ENCODE data around the gene PNPLA8.
A peak's percentile ranks its signal among the peaks of the same experiment; 100 is the strongest.

Gene PNPLA8

GRCh38 chr7:108525985-108526767 lies at the start of gene PNPLA8:
Gene PNPLA8 (minus strand): TSS chr7:108526135. CDS start chr7:108515491, 10,644 bp downstream.
- Histone ChIP-seq H3K27ac (ENCODE audit: low read length) (peak within 1 kb of the TSS; percentile 98), H3K9me3 (ENCODE audit: control insufficient read depth in 2 of 2, low read length in 2 of 2) (no peaks in the 10 kb centered on the region), H3K27me3 (ENCODE audit: control insufficient read depth in 1 of 2, insufficient read depth in 2 of 2, low read length in 2 of 2) (no peaks in the 10 kb centered on the region), H3K4me3 (ENCODE audit: low read length in 2 of 2) (peak within 1 kb of the TSS; percentile 84 to 90), H3K9ac (ENCODE audit: low read length in 2 of 2) (peak within 1 kb of the TSS; percentile 96 to 97), H3K4me1 (ENCODE audit: control insufficient read depth, insufficient read depth, low read length) (peaks cover 11% of the 10 kb centered on the region), H3K36me3 (ENCODE audit: control insufficient read depth in 2 of 2, insufficient read depth in 2 of 2, low read length in 2 of 2) (no peaks in the 10 kb centered on the region)

GRCh38 chr7:108575156-108575555 lies 49.2 kb upstream of the PNPLA8 start:
- no peak overlapping the region for H3K27ac ChIP-seq (ENCODE audit: low read length)
- H3K36me3 ChIP-seq (ENCODE audit: control insufficient read depth in 2 of 2, insufficient read depth in 2 of 2, low read length in 2 of 2), result peaks cover 6 to 17% of the 10 kb centered on the region in 2 donors
- H3K9ac ChIP-seq (ENCODE audit: low read length in 2 of 2), result no peak overlapping the region
- H3K9me3 ChIP-seq (ENCODE audit: control insufficient read depth in 2 of 2, low read length in 2 of 2), result no peaks in the 10 kb centered on the region
- no peak overlapping the region for H3K4me3 ChIP-seq (ENCODE audit: low read length in 2 of 2)
- H3K27me3 ChIP-seq (ENCODE audit: control insufficient read depth in 1 of 2, insufficient read depth in 2 of 2, low read length in 2 of 2), result no peaks in the 10 kb centered on the region
- peaks cover 5% of the 10 kb centered on the region for H3K4me1 ChIP-seq (ENCODE audit: control insufficient read depth, insufficient read depth, low read length)

GRCh38 chr7:108572480-108572879 lies 46.5 kb upstream of the PNPLA8 start:
- H3K27me3 ChIP-seq (ENCODE audit: control insufficient read depth in 1 of 2, insufficient read depth in 2 of 2, low read length in 2 of 2), result no peaks in the 10 kb centered on the region
- peaks cover 5% of the 10 kb centered on the region for H3K4me1 ChIP-seq (ENCODE audit: control insufficient read depth, insufficient read depth, low read length)
- H3K36me3 ChIP-seq (ENCODE audit: control insufficient read depth in 2 of 2, insufficient read depth in 2 of 2, low read length in 2 of 2), result peaks cover 2 to 10% of the 10 kb centered on the region in 2 donors
- H3K4me3 ChIP-seq (ENCODE audit: low read length in 2 of 2), result no peak overlapping the region
- no peaks in the 10 kb centered on the region for H3K9me3 ChIP-seq (ENCODE audit: control insufficient read depth in 2 of 2, low read length in 2 of 2)
- H3K9ac ChIP-seq (ENCODE audit: low read length in 2 of 2), result no peak overlapping the region
- H3K27ac ChIP-seq (ENCODE audit: low read length), result no peak overlapping the region

GRCh38 chr7:108570146-108570755 lies 44.3 kb upstream of the PNPLA8 start:
- Histone ChIP-seq H3K4me3 (ENCODE audit: low read length in 2 of 2) (peak overlapping the region; percentile 78 to 90), H3K9me3 (ENCODE audit: control insufficient read depth in 2 of 2, low read length in 2 of 2) (no peaks in the 10 kb centered on the region), H3K9ac (ENCODE audit: low read length in 2 of 2) (peak overlapping the region; percentile 91 to 95), H3K27me3 (ENCODE audit: control insufficient read depth in 1 of 2, insufficient read depth in 2 of 2, low read length in 2 of 2) (no peaks in the 10 kb centered on the region), H3K36me3 (ENCODE audit: control insufficient read depth in 2 of 2, insufficient read depth in 2 of 2, low read length in 2 of 2) (peaks cover 2 to 4% of the 10 kb centered on the region in 2 donors), H3K27ac (ENCODE audit: low read length) (peak overlapping the region; percentile 96), H3K4me1 (ENCODE audit: control insufficient read depth, insufficient read depth, low read length) (peaks cover 5% of the 10 kb centered on the region)

GRCh38 chr7:108569381-108570145 lies 43.6 kb upstream of the PNPLA8 start, which contains the start of the genes DNAJB9 and THAP5:
Gene DNAJB9 (plus strand): TSS chr7:108569874. CDS start chr7:108571727, 1,853 bp downstream.
Gene THAP5 (minus strand): TSS chr7:108569706. CDS start chr7:108569569, 137 bp downstream.
- no peaks in the 10 kb centered on the region for H3K27me3 ChIP-seq (ENCODE audit: control insufficient read depth in 1 of 2, insufficient read depth in 2 of 2, low read length in 2 of 2)
- peak within 1 kb of the TSS; percentile 95 to 97 for H3K9ac ChIP-seq (ENCODE audit: low read length in 2 of 2)
- H3K36me3 ChIP-seq (ENCODE audit: control insufficient read depth in 2 of 2, insufficient read depth in 2 of 2, low read length in 2 of 2), result no peaks in the 10 kb centered on the region
- peaks cover 5% of the 10 kb centered on the region for H3K4me1 ChIP-seq (ENCODE audit: control insufficient read depth, insufficient read depth, low read length)
- peak within 1 kb of the TSS; percentile 96 for H3K27ac ChIP-seq (ENCODE audit: low read length)
- peak within 1 kb of the TSS; percentile 88 to 90 for H3K4me3 ChIP-seq (ENCODE audit: low read length in 2 of 2)
- H3K9me3 ChIP-seq (ENCODE audit: control insufficient read depth in 2 of 2, low read length in 2 of 2), result no peaks in the 10 kb centered on the region

- Histone ChIP-seq H3K9ac (ENCODE audit: low read length in 2 of 2) (peak overlapping the region; percentile 95 to 97), H3K4me1 (ENCODE audit: control insufficient read depth, insufficient read depth, low read length) (peaks cover 5% of the 10 kb centered on the region), H3K9me3 (ENCODE audit: control insufficient read depth in 2 of 2, low read length in 2 of 2) (no peaks in the 10 kb centered on the region), H3K27ac (ENCODE audit: low read length) (peak overlapping the region; percentile 96), H3K27me3 (ENCODE audit: control insufficient read depth in 1 of 2, insufficient read depth in 2 of 2, low read length in 2 of 2) (no peaks in the 10 kb centered on the region), H3K4me3 (ENCODE audit: low read length in 2 of 2) (peak overlapping the region; percentile 88 to 90), H3K36me3 (ENCODE audit: control insufficient read depth in 2 of 2, insufficient read depth in 2 of 2, low read length in 2 of 2) (no peaks in the 10 kb centered on the region)
These were observed 43.0 kb upstream of the PNPLA8 start for GRCh38 chr7:108568801-108569380.

GRCh38 chr7:108565987-108566386 lies 40.1 kb upstream of the PNPLA8 start:
- H3K27ac ChIP-seq (ENCODE audit: low read length), result no peak overlapping the region
- H3K27me3 ChIP-seq (ENCODE audit: control insufficient read depth in 1 of 2, insufficient read depth in 2 of 2, low read length in 2 of 2), result no peaks in the 10 kb centered on the region
- peaks cover 0 to 2% of the 10 kb centered on the region in 2 donors for H3K36me3 ChIP-seq (ENCODE audit: control insufficient read depth in 2 of 2, insufficient read depth in 2 of 2, low read length in 2 of 2)
- no peak overlapping the region for H3K9ac ChIP-seq (ENCODE audit: low read length in 2 of 2)
- H3K9me3 ChIP-seq (ENCODE audit: control insufficient read depth in 2 of 2, low read length in 2 of 2), result no peaks in the 10 kb centered on the region
- no peaks in the 10 kb centered on the region for H3K4me1 ChIP-seq (ENCODE audit: control insufficient read depth, insufficient read depth, low read length)
- H3K4me3 ChIP-seq (ENCODE audit: low read length in 2 of 2), result no peak overlapping the region

- H3K27ac ChIP-seq (ENCODE audit: low read length), result no peak overlapping the region
- H3K4me1 ChIP-seq (ENCODE audit: control insufficient read depth, insufficient read depth, low read length), result no peaks in the 10 kb centered on the region
- H3K4me3 ChIP-seq (ENCODE audit: low read length in 2 of 2), result no peak overlapping the region
- H3K9ac ChIP-seq (ENCODE audit: low read length in 2 of 2), result no peak overlapping the region
- peaks cover 0 to 2% of the 10 kb centered on the region in 2 donors for H3K36me3 ChIP-seq (ENCODE audit: control insufficient read depth in 2 of 2, insufficient read depth in 2 of 2, low read length in 2 of 2)
- H3K9me3 ChIP-seq (ENCODE audit: control insufficient read depth in 2 of 2, low read length in 2 of 2), result peaks cover 3 to 9% of the 10 kb centered on the region in 2 donors
- H3K27me3 ChIP-seq (ENCODE audit: control insufficient read depth in 1 of 2, insufficient read depth in 2 of 2, low read length in 2 of 2), result no peaks in the 10 kb centered on the region
These were observed 35.2 kb upstream of the PNPLA8 start for GRCh38 chr7:108561047-108561619.

- no peak overlapping the region for H3K9ac ChIP-seq (ENCODE audit: low read length in 2 of 2)
- H3K36me3 ChIP-seq (ENCODE audit: control insufficient read depth in 2 of 2, insufficient read depth in 2 of 2, low read length in 2 of 2), result peaks cover 0 to 2% of the 10 kb centered on the region in 2 donors
- H3K4me1 ChIP-seq (ENCODE audit: control insufficient read depth, insufficient read depth, low read length), result no peaks in the 10 kb centered on the region
- no peak overlapping the region for H3K27ac ChIP-seq (ENCODE audit: low read length)
- H3K27me3 ChIP-seq (ENCODE audit: control insufficient read depth in 1 of 2, insufficient read depth in 2 of 2, low read length in 2 of 2), result no peaks in the 10 kb centered on the region
- H3K9me3 ChIP-seq (ENCODE audit: control insufficient read depth in 2 of 2, low read length in 2 of 2), result peaks cover 3 to 9% of the 10 kb centered on the region in 2 donors
- H3K4me3 ChIP-seq (ENCODE audit: low read length in 2 of 2), result no peak overlapping the region
These were observed 33.3 kb upstream of the PNPLA8 start for GRCh38 chr7:108559253-108559652.

- H3K4me3 ChIP-seq (ENCODE audit: low read length in 2 of 2), result no peak overlapping the region
- no peak overlapping the region for H3K9ac ChIP-seq (ENCODE audit: low read length in 2 of 2)
- no peaks in the 10 kb centered on the region for H3K27me3 ChIP-seq (ENCODE audit: control insufficient read depth in 1 of 2, insufficient read depth in 2 of 2, low read length in 2 of 2)
- H3K36me3 ChIP-seq (ENCODE audit: control insufficient read depth in 2 of 2, insufficient read depth in 2 of 2, low read length in 2 of 2), result peaks cover 0 to 2% of the 10 kb centered on the region in 2 donors
- no peaks in the 10 kb centered on the region for H3K4me1 ChIP-seq (ENCODE audit: control insufficient read depth, insufficient read depth, low read length)
- H3K9me3 ChIP-seq (ENCODE audit: control insufficient read depth in 2 of 2, low read length in 2 of 2), result peaks cover 3 to 9% of the 10 kb centered on the region in 2 donors
- no peak overlapping the region for H3K27ac ChIP-seq (ENCODE audit: low read length)
These were observed 31.7 kb upstream of the PNPLA8 start for GRCh38 chr7:108557617-108558016.
